Liver (tissue), 3 donors: ENCODE data around the gene CRMP1.

ENCODE experiments used
- FOXA1 ChIP-seq: IDR thresholded peaks from 2 replicates; pipeline ENCODE4 v1.6.1; 2016; ENCODE audit warnings: antibody characterized with exemption
- JUND ChIP-seq, 2 donors: IDR thresholded peaks; 2 replicates each; pipeline ENCODE4 v1.6.1; 2016; ENCODE audit warnings: antibody characterized with exemption in 2 of 2
- SP1 ChIP-seq: IDR thresholded peaks from 2 replicates; pipeline ENCODE4 v1.6.1; 2018; ENCODE audit warnings: antibody characterized with exemption, mild to moderate bottlenecking
- TAF1 ChIP-seq: conservative IDR thresholded peaks from 2 replicates; pipeline ENCODE4 v1.6.1; 2016; ENCODE audit warnings: antibody characterized with exemption, mild to moderate bottlenecking
- YY1 ChIP-seq: IDR thresholded peaks from 2 replicates; pipeline ENCODE4 v1.6.1; 2016; ENCODE audit warnings: antibody characterized with exemption, mild to moderate bottlenecking
- TF ChIP-seq, protein P1 (sequence below): fragments of 150-350 bp; IDR thresholded peaks from 2 replicates; pipeline ENCODE4 v1.5.1; 2017; ENCODE audit warnings: improper control_type of control experiment, low read depth, low read length; ENCODE audit not compliant: missing input control
- TF ChIP-seq, protein P2 (sequence below): IDR thresholded peaks from 2 replicates; pipeline ENCODE4 v1.6.1; 2016; ENCODE audit warnings: antibody characterized with exemption, mild to moderate bottlenecking
- TF ChIP-seq, protein P3 (sequence below): IDR thresholded peaks from 2 replicates; pipeline ENCODE4 v1.6.1; 2016; ENCODE audit warnings: antibody characterized with exemption
- TF ChIP-seq, protein P4 (sequence below): IDR thresholded peaks from 2 replicates; pipeline ENCODE4 v1.6.1; 2016; ENCODE audit warnings: antibody characterized with exemption
- donor health status: healthy.
- donor health status: healthy.

DNA sequence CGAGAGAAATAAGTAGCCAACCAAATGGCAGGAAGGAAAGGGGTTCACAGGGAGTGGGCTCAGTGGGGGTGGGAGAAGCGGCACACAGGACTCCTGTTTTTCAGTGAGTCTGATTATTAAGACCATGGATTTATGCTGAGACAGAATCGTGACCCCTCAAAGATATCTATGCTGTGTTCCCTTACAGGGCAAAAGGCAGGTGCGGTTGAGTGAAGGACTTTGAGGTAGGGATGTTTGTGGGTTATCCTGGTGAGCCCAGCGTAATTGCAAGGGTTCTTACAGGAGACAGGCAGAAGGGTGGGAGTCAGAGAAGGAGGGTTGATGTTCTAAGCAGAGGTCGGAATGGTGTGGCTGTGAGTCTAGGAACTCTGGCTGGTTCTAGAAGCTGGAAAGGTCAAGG is 108.9 kb downstream of the CRMP1 start:
- TF ChIP-seq FOXA1 (no peak), YY1 (no peak), TAF1 (no peak), SP1 (no peak), JUND (IDR thresholded peaks at IDR 0.05) (no peak)
- TF ChIP-seq, protein P1, sequence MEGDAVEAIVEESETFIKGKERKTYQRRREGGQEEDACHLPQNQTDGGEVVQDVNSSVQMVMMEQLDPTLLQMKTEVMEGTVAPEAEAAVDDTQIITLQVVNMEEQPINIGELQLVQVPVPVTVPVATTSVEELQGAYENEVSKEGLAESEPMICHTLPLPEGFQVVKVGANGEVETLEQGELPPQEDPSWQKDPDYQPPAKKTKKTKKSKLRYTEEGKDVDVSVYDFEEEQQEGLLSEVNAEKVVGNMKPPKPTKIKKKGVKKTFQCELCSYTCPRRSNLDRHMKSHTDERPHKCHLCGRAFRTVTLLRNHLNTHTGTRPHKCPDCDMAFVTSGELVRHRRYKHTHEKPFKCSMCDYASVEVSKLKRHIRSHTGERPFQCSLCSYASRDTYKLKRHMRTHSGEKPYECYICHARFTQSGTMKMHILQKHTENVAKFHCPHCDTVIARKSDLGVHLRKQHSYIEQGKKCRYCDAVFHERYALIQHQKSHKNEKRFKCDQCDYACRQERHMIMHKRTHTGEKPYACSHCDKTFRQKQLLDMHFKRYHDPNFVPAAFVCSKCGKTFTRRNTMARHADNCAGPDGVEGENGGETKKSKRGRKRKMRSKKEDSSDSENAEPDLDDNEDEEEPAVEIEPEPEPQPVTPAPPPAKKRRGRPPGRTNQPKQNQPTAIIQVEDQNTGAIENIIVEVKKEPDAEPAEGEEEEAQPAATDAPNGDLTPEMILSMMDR: no peak
- TF ChIP-seq, protein P2, sequence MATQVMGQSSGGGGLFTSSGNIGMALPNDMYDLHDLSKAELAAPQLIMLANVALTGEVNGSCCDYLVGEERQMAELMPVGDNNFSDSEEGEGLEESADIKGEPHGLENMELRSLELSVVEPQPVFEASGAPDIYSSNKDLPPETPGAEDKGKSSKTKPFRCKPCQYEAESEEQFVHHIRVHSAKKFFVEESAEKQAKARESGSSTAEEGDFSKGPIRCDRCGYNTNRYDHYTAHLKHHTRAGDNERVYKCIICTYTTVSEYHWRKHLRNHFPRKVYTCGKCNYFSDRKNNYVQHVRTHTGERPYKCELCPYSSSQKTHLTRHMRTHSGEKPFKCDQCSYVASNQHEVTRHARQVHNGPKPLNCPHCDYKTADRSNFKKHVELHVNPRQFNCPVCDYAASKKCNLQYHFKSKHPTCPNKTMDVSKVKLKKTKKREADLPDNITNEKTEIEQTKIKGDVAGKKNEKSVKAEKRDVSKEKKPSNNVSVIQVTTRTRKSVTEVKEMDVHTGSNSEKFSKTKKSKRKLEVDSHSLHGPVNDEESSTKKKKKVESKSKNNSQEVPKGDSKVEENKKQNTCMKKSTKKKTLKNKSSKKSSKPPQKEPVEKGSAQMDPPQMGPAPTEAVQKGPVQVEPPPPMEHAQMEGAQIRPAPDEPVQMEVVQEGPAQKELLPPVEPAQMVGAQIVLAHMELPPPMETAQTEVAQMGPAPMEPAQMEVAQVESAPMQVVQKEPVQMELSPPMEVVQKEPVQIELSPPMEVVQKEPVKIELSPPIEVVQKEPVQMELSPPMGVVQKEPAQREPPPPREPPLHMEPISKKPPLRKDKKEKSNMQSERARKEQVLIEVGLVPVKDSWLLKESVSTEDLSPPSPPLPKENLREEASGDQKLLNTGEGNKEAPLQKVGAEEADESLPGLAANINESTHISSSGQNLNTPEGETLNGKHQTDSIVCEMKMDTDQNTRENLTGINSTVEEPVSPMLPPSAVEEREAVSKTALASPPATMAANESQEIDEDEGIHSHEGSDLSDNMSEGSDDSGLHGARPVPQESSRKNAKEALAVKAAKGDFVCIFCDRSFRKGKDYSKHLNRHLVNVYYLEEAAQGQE: no peak
- TF ChIP-seq, protein P3, sequence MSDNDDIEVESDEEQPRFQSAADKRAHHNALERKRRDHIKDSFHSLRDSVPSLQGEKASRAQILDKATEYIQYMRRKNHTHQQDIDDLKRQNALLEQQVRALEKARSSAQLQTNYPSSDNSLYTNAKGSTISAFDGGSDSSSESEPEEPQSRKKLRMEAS: no peak
- TF ChIP-seq, protein P4, sequence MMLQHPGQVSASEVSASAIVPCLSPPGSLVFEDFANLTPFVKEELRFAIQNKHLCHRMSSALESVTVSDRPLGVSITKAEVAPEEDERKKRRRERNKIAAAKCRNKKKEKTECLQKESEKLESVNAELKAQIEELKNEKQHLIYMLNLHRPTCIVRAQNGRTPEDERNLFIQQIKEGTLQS: no peak
